T-cell (primary cell): ENCODE results near the gene MRPS6. TPM values are rescaled to one million over a fixed set of nuclear protein-coding genes. Genes with fewer than 3 reads are reported as not detected.

Source experiments
- ATAC-seq, 4 experiments: fragments of 200-7000 bp in 3 of 4; fragments of 150-1000 bp in 1 of 4; cut with Tn5 transposase; replicated peaks in 1 of 4; 1 replicate in 3 of 4; 2 replicates in 1 of 4; pipeline ENCODE4 v1.10.0; 2021; ENCODE audit warnings: moderate library complexity in 3 of 4, mild to moderate bottlenecking in 2 of 4, moderate number of reproducible peaks in 1 of 4
- CTCF ChIA-PET, 2 donors: fragments of 300-600 bp; sonication (Branson Sonifier 250); formaldehyde crosslinking; loops; one replicate each; lab custom pipeline; 2022; ENCODE audit warnings: antibody characterized with exemption in 2 of 2; lab: Charles Lee
- POLR2A ChIA-PET, 2 donors: fragments of 300-600 bp; sonication (Branson Sonifier 250); formaldehyde crosslinking; loops; one replicate each; lab custom pipeline; 2022; ENCODE audit warnings: antibody characterized with exemption in 2 of 2; lab: Charles Lee
- DNase-seq, 35 experiments: peaks; one replicate each; pipeline versions ENCODE4 v3.0.0 to v3.0.0-alpha.2; 2013 to 2023
- H3K27ac ChIP-seq: one replicate; pipeline ENCODE4 v1.5.1; 2013; ENCODE audit warnings: low read length
- H3K27me3 ChIP-seq, 2 experiments: replicated peaks in 1 of 2; 1 replicate in 1 of 2; 2 replicates in 1 of 2; pipeline versions ENCODE4 v1.6.1 to v1.7.0; 2013; ENCODE audit warnings: low read length in 1 of 2, mixed read lengths in 1 of 2; ENCODE audit not compliant: control insufficient read depth in 2 of 2, insufficient read depth in 2 of 2; ENCODE audit errors: extremely low read depth in 1 of 2
- H3K36me3 ChIP-seq, 2 donors: 1 replicate in 1 of 2; 2 replicates in 1 of 2; pipeline versions ENCODE4 v1.6.1 to v1.7.0; 2013; ENCODE audit warnings: low read length in 1 of 2; ENCODE audit not compliant: control insufficient read depth in 2 of 2, insufficient read depth in 1 of 2; ENCODE audit errors: extremely low read depth in 1 of 2
- H3K4me1 ChIP-seq, 2 experiments: 1 replicate in 1 of 2; 2 replicates in 1 of 2; pipeline versions ENCODE4 v1.6.1 to v1.7.0; 2013; ENCODE audit warnings: low read length in 2 of 2, mixed read lengths in 1 of 2; ENCODE audit not compliant: insufficient read depth in 2 of 2, control insufficient read depth in 1 of 2; ENCODE audit errors: extremely low read depth in 1 of 2
- H3K4me3 ChIP-seq, 2 donors: 1 replicate in 1 of 2; 2 replicates in 1 of 2; pipeline versions ENCODE4 v1.5.1 to v1.7.0; 2013; ENCODE audit warnings: mild to moderate bottlenecking in 2 of 2, low read length in 1 of 2, moderate library complexity in 1 of 2; ENCODE audit not compliant: control insufficient read depth in 1 of 2; ENCODE audit errors: extremely low read depth in 1 of 2
- H3K9me3 ChIP-seq: 2 replicates; pipeline ENCODE4 v1.7.0; 2013
- H3K27ac Mint-ChIP-seq, 2 donors: one replicate each; pipeline ENCODE4 v1.8.0; 2020 to 2021; ENCODE audit warnings: mild to moderate bottlenecking in 2 of 2, mixed read lengths in 2 of 2
- H3K27me3 Mint-ChIP-seq, 2 donors: one replicate each; pipeline ENCODE4 v1.8.0; 2021 to 2022; ENCODE audit warnings: mixed read lengths in 2 of 2
- H3K36me3 Mint-ChIP-seq: one replicate; pipeline ENCODE4 v1.8.0; 2021; ENCODE audit warnings: mixed read lengths
- H3K4me1 Mint-ChIP-seq, 3 donors: one replicate each; pipeline ENCODE4 v1.8.0; 2020 to 2022; ENCODE audit warnings: mixed read lengths in 3 of 3, mild to moderate bottlenecking in 1 of 3
- H3K4me3 Mint-ChIP-seq, 3 donors: one replicate each; pipeline ENCODE4 v1.8.0; 2020 to 2022; ENCODE audit warnings: mild to moderate bottlenecking in 3 of 3, mixed read lengths in 3 of 3, moderate library complexity in 3 of 3
- H3K9me3 Mint-ChIP-seq, 3 donors: one replicate each; pipeline ENCODE4 v1.8.0; 2020 to 2022; ENCODE audit warnings: mixed read lengths in 3 of 3
- WGBS: methylation state at CpG from one replicate; pipeline ENCODE4 v1.1.5; 2013; ENCODE audit warnings: missing lambda C conversion rate; ENCODE audit not compliant: insufficient coverage; 5-methylcytosine and 5-hydroxymethylcytosine counted together
- total RNA-seq, 35 experiments: library from RNA in 6 of 35; stranded (reverse) in 6 of 35; fragments of 120-200 nt in 1 of 35; gene quantifications; one replicate each; pipeline versions ENCODE4 v1.2.1 to v1.2.4 and lab custom pipeline; 2013 to 2026

The MRPS6 gene
- total RNA-seq, 5 donors from 2014 or later (not counting 1 experiment from before 2014, with no cell fraction given) = 29.0 to 98.1 (median 75.0) TPM

GRCh38 chr21:34132926-34133325 is 59.5 kb downstream of the MRPS6 start:
- ATAC-seq (no peak), DNase-seq (no peak)
- H3K27ac ChIP-seq = no peak overlapping the region
- no peak overlapping the region for H3K4me3 ChIP-seq
- Mint-ChIP-seq H3K36me3 (peaks cover 76% of the 10 kb centered on the region), H3K27ac (peak overlapping the region in 1 of 2 donors; percentile 61), H3K9me3 (peaks cover 0 to 5% (median 5%) of the 10 kb centered on the region in 3 donors), H3K4me1 (peaks cover 69 to 74% (median 73%) of the 10 kb centered on the region in 3 donors), H3K4me3 (peak overlapping the region in 2 of 3 donors; percentile 11 to 64), H3K27me3 (no peaks in the 10 kb centered on the region)
- no peaks in the 10 kb centered on the region for H3K27me3 ChIP-seq
- peaks cover 44 to 52% of the 10 kb centered on the region in 2 experiments for H3K4me1 ChIP-seq
- no CpG with 5 or more reads among the region's 4 CpGs for WGBS
- CTCF ChIA-PET = no interaction called here
- POLR2A ChIA-PET = no interaction called here
- no peaks in the 10 kb centered on the region for H3K9me3 ChIP-seq
- H3K36me3 ChIP-seq = peaks cover 0 to 12% of the 10 kb centered on the region in 2 donors

- CTCF ChIA-PET = no interaction called here
- POLR2A ChIA-PET = no interaction called here
- Mint-ChIP-seq H3K36me3 (peaks cover 77% of the 10 kb centered on the region), H3K4me3 (peak overlapping the region in 1 of 3 donors; percentile 64), H3K4me1 (peaks cover 68 to 74% (median 69%) of the 10 kb centered on the region in 3 donors), H3K27me3 (no peaks in the 10 kb centered on the region), H3K9me3 (peaks cover 0 to 7% (median 6%) of the 10 kb centered on the region in 3 donors), H3K27ac (peak overlapping the region in 1 of 2 donors; percentile 61)
- WGBS = no CpG with 5 or more reads among the region's 1 CpG
- Histone ChIP-seq H3K9me3 (no peaks in the 10 kb centered on the region), H3K27me3 (no peaks in the 10 kb centered on the region), H3K4me1 (peaks cover 44 to 52% of the 10 kb centered on the region in 2 experiments), H3K27ac (no peak overlapping the region), H3K36me3 (peaks cover 0 to 11% of the 10 kb centered on the region in 2 donors), H3K4me3 (no peak overlapping the region)
- ATAC-seq (no peak), DNase-seq (no peak)
These were observed 60.0 kb downstream of the MRPS6 start for GRCh38 chr21:34133392-34133791.

- no peaks in the 10 kb centered on the region for H3K27me3 Mint-ChIP-seq
- H3K27ac ChIP-seq = no peak overlapping the region
- ChIA-PET CTCF (interaction anchor here in 1 of 2 donors (0.6 kb wide), 1 partner anchor 46 kb away, joined by 3 read pairs; no protein-coding TSS in a partner anchor), POLR2A (no interaction called here)
- H3K4me3 ChIP-seq = no peak overlapping the region
- H3K4me1 ChIP-seq = peaks cover 43 to 49% of the 10 kb centered on the region in 2 experiments
- peaks cover 0 to 11% of the 10 kb centered on the region in 2 donors for H3K36me3 ChIP-seq
- H3K4me3 Mint-ChIP-seq = peak overlapping the region in 1 of 3 donors; percentile 64
- H3K4me1 Mint-ChIP-seq = peaks cover 64 to 70% (median 65%) of the 10 kb centered on the region in 3 donors
- H3K9me3 ChIP-seq = no peaks in the 10 kb centered on the region
- no peaks in the 10 kb centered on the region for H3K27me3 ChIP-seq
- DNase-seq (no peak), ATAC-seq (no peak)
- H3K9me3 Mint-ChIP-seq = peaks cover 0 to 7% (median 6%) of the 10 kb centered on the region in 3 donors
- H3K27ac Mint-ChIP-seq = no peak overlapping the region
- WGBS = 75% methylated on average over 1 of the region's 2 CpGs
- peaks cover 77% of the 10 kb centered on the region for H3K36me3 Mint-ChIP-seq
These were observed 60.4 kb downstream of the MRPS6 start for GRCh38 chr21:34133802-34134201.

- Histone ChIP-seq H3K27me3 (no peaks in the 10 kb centered on the region), H3K4me3 (no peak overlapping the region), H3K27ac (no peak overlapping the region), H3K9me3 (no peaks in the 10 kb centered on the region), H3K36me3 (peaks cover 0 to 11% of the 10 kb centered on the region in 2 donors), H3K4me1 (peaks cover 32 to 33% of the 10 kb centered on the region in 2 experiments)
- 93% methylated on average over 4 of the region's 5 CpGs for WGBS
- Mint-ChIP-seq H3K36me3 (peaks cover 77% of the 10 kb centered on the region), H3K4me3 (no peak overlapping the region), H3K27me3 (no peaks in the 10 kb centered on the region), H3K4me1 (peaks cover 55 to 60% (median 57%) of the 10 kb centered on the region in 3 donors), H3K9me3 (peaks cover 0 to 7% (median 6%) of the 10 kb centered on the region in 3 donors), H3K27ac (no peak overlapping the region)
- no peak for DNase-seq
- POLR2A ChIA-PET = no interaction called here
- CTCF ChIA-PET = interaction anchor here in 1 of 2 donors (0.6 to 1.0 kb wide), 2 partner anchors 211 to 592 kb away, joined by 4 to 5 read pairs; partner anchors contain the start of gene SON
- no peak for ATAC-seq
These were observed 62.0 kb downstream of the MRPS6 start for GRCh38 chr21:34135330-34135729.

- peaks cover 0 to 7% (median 6%) of the 10 kb centered on the region in 3 donors for H3K9me3 Mint-ChIP-seq
- no peak overlapping the region for H3K4me3 Mint-ChIP-seq
- Histone ChIP-seq H3K9me3 (no peaks in the 10 kb centered on the region), H3K36me3 (peaks cover 15 to 28% of the 10 kb centered on the region in 2 donors), H3K4me1 (no peaks in the 10 kb centered on the region), H3K4me3 (no peak overlapping the region), H3K27me3 (no peaks in the 10 kb centered on the region), H3K27ac (no peak overlapping the region)
- 100% methylated on average over 3 of the region's 4 CpGs for WGBS
- CTCF ChIA-PET = interaction anchor here in 1 of 2 donors (0.6 kb wide), 1 partner anchor 55 kb away, joined by 3 read pairs; no protein-coding TSS in a partner anchor
- H3K27ac Mint-ChIP-seq = no peak overlapping the region
- peaks cover 20 to 33% (median 23%) of the 10 kb centered on the region in 3 donors for H3K4me1 Mint-ChIP-seq
- POLR2A ChIA-PET = no interaction called here
- H3K36me3 Mint-ChIP-seq = peaks cover 79% of the 10 kb centered on the region
- H3K27me3 Mint-ChIP-seq = no peaks in the 10 kb centered on the region
- no peak for ATAC-seq
- no peak for DNase-seq
These were observed 68.0 kb downstream of the MRPS6 start for GRCh38 chr21:34141373-34141772.

- H3K4me3 Mint-ChIP-seq = no peak overlapping the region
- peaks cover 14 to 33% (median 15%) of the 10 kb centered on the region in 3 donors for H3K4me1 Mint-ChIP-seq
- ATAC-seq (no peak), DNase-seq (no peak)
- ChIA-PET CTCF (no interaction called here), POLR2A (no interaction called here)
- Histone ChIP-seq H3K4me3 (no peak overlapping the region), H3K4me1 (no peaks in the 10 kb centered on the region), H3K9me3 (no peaks in the 10 kb centered on the region), H3K36me3 (peaks cover 15 to 28% of the 10 kb centered on the region in 2 donors), H3K27me3 (no peaks in the 10 kb centered on the region), H3K27ac (no peak overlapping the region)
- no peak overlapping the region for H3K27ac Mint-ChIP-seq
- WGBS = 100% methylated on average over 10 of the region's 13 CpGs
- peaks cover 77% of the 10 kb centered on the region for H3K36me3 Mint-ChIP-seq
- H3K9me3 Mint-ChIP-seq = no peaks in the 10 kb centered on the region
- no peaks in the 10 kb centered on the region for H3K27me3 Mint-ChIP-seq
These were observed 70.4 kb downstream of the MRPS6 start for GRCh38 chr21:34143685-34144182.
